H1 (cell line): ENCODE data around the gene NRL. TPM values are rescaled to one million over a fixed set of nuclear protein-coding genes. Genes with fewer than 3 reads are reported as not detected.

ENCODE experiments used
- SIX5 ChIP-seq: IDR thresholded peaks from 2 replicates; pipeline ENCODE4 v1.6.1; 2011; ENCODE audit warnings: mild to moderate bottlenecking, low read depth, low read length
- TCF12 ChIP-seq: IDR thresholded peaks from 2 replicates; pipeline ENCODE4 v1.6.1; 2011; ENCODE audit warnings: low read depth, mild to moderate bottlenecking, low read length
- polyA plus RNA-seq, 7 experiments: library from polyadenylated mRNA; depleted of rRNA in 3 of 7; stranded (reverse) in 5 of 7; unstranded in 2 of 7; fragments of >200 nt in 5 of 7; fragments of 200-250 nt in 2 of 7; gene quantifications; 1 replicate in 5 of 7; 2 replicates in 1 of 7; 4 replicates in 1 of 7; pipeline versions ENCODE4 v1.2.1 to v1.2.3, GENCODE V29; 2011 to 2013; ENCODE audit warnings: missing spikeins in 2 of 7, mixed read lengths in 2 of 7
- total RNA-seq: library from RNA; stranded (reverse); fragmentation: NEBNext Ultra II Directional; extraction: Animal tissue kit (Norgen Biotek cat#: 25700); gene quantifications from 2 replicates; pipeline ENCODE4 v1.2.1, GENCODE V29; 2021

NRL gene
- total and polyA plus RNA-seq, 2 of the 8 experiments (the other 6 are each of a cell fraction or from before 2014, with no cell fraction given): 1.1 to 2.2 TPM

DNA sequence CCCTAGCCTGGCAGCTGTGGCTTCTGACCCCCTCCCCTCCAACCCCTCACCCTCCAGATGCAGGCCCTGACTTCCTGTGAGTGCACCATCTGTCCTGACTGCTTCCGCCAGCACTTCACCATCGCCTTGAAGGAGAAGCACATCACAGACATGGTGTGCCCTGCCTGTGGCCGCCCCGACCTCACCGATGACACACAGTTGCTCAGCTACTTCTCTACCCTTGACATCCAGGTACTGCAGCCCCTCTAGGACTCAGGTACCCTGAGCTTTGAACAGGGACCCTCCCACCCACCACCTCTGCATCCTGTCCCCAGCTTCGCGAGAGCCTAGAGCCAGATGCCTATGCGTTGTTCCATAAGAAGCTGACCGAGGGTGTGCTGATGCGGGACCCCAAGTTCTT is 40.4 kb upstream of the NRL start (continued):
- TF ChIP-seq SIX5: no peak
- no peak for TF ChIP-seq TCF12
- TF ChIP-seq, all 59 proteins: peak for 0
